Activated CD4-positive, alpha-beta T cell treated with anti-CD3 and anti-CD28 coated beads, Interleukin-2, amount 10 ng/mL, durations not matched to agents 7 days and 5 days (primary cell): ENCODE measurements around the gene PTPRE. TPM values are rescaled to one million over a fixed set of nuclear protein-coding genes. Genes with fewer than 3 reads are reported as not detected.

Experiments used
- CTCF ChIA-PET: fragments of 350-600 bp; sonication (Branson Sonifier 250); formaldehyde crosslinking; loops from one replicate; lab custom pipeline; 2021; ENCODE audit warnings: antibody characterized with exemption; lab: Charles Lee
- POLR2A ChIA-PET: fragments of 350-600 bp; sonication (Branson Sonifier 250); formaldehyde crosslinking; loops from one replicate; lab custom pipeline; 2021; ENCODE audit warnings: antibody characterized with exemption; lab: Charles Lee
- DNase-seq: peaks from one replicate; pipeline ENCODE4 v3.0.0-alpha.2; 2020
- H3K27ac Mint-ChIP-seq: one replicate; pipeline ENCODE4 v1.8.0; 2021; ENCODE audit warnings: mild to moderate bottlenecking, moderate library complexity, mixed read lengths
- H3K27me3 Mint-ChIP-seq: one replicate; pipeline ENCODE4 v1.8.0; 2021; ENCODE audit warnings: mixed read lengths
- H3K36me3 Mint-ChIP-seq: one replicate; pipeline ENCODE4 v1.8.0; 2021; ENCODE audit warnings: low read depth, mixed read lengths
- H3K4me1 Mint-ChIP-seq: one replicate; pipeline ENCODE4 v1.8.0; 2021; ENCODE audit warnings: mixed read lengths
- H3K4me3 Mint-ChIP-seq: one replicate; pipeline ENCODE4 v1.8.0; 2021; ENCODE audit warnings: mild to moderate bottlenecking, moderate library complexity, mixed read lengths
- H3K9me3 Mint-ChIP-seq: one replicate; pipeline ENCODE4 v1.8.0; 2021; ENCODE audit warnings: mixed read lengths
- total RNA-seq, 2 experiments: library from RNA; stranded (reverse); gene quantifications; one replicate each; pipeline ENCODE4 v1.2.3, GENCODE V29; 2021

The PTPRE gene
- total RNA-seq, 2 experiments from 2014 or later, result 24.1 to 25.6 TPM

DNA sequence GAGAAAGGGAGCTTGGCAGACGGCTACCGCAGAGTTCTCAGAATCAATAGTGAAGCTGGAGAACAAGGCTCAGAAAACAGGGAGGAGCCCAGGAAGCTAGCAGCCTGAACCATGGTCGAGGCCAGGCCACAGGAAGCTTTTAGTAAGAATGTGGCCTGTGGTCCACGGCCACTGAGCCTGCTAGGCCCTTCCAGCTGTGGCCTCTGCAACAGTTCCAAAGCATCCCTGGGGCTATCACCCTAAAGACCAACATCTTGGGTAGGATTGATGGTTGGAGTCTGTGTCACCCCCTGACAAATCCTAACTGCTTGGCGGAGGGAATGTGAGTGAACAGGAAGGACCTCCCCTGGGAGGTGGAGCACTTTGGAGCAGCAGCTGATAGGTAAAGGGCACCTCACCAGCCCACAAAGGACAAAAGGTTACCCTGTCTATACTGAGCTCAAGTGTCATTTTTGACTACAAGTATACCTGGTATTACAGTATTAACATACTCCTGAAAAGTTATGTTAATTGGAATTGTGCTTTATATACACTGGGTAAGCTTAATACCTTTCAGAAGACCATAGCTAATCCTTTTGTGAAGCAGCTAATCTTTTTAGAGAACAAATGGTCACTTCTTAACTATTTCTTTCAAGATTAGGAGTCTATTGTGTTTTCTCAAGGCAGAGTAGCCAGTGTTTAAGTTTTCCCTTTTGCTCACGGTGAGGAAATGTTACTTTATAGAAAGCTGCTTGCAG is 18.7 kb downstream of the PTPRE start:
- H3K36me3 Mint-ChIP-seq, result no peaks in the 10 kb centered on the region
- no peak overlapping the region for H3K27ac Mint-ChIP-seq
- POLR2A ChIA-PET, result no interaction called here
- CTCF ChIA-PET, result interaction anchor here (0.7 to 3.5 kb wide), 3 partner anchors 12 to 86 kb away, joined by 3 to 16 read pairs (median 7); partner anchors contain the start of gene PTPRE
- H3K4me1 Mint-ChIP-seq, result peaks cover 3% of the 10 kb centered on the region
- DNase-seq, result no peak
- H3K4me3 Mint-ChIP-seq, result no peak overlapping the region
- no peaks in the 10 kb centered on the region for H3K9me3 Mint-ChIP-seq
- no peaks in the 10 kb centered on the region for H3K27me3 Mint-ChIP-seq

DNA sequence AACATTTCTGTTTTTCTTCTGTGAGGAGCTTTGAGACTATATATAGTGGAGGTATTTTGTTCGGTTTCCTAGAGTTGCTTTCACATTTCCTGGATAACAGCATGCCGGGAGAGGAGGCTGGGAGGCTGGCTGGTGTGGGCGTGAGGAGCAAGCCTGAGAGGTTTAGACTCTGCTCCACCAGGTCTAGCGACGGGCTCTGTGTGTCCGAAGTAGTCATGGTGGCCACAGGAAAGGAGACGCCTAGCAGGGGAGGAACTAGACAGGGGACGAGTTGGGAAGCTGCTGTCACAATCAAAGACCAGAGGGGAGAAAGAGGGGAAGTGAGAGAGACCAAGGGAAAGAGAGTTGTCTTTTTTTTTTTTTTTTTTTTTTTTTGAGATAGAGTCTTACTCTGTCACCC is 19.6 kb downstream of the PTPRE start:
- Mint-ChIP-seq H3K4me3 (no peak overlapping the region), H3K27ac (no peak overlapping the region), H3K9me3 (no peaks in the 10 kb centered on the region), H3K36me3 (no peaks in the 10 kb centered on the region), H3K4me1 (peaks cover 3% of the 10 kb centered on the region), H3K27me3 (no peaks in the 10 kb centered on the region)
- POLR2A ChIA-PET, result no interaction called here
- CTCF ChIA-PET, result interaction anchor here (3.5 kb wide), 1 partner anchor 85 kb away, joined by 16 read pairs; no protein-coding TSS in a partner anchor
- no peak for DNase-seq

DNA sequence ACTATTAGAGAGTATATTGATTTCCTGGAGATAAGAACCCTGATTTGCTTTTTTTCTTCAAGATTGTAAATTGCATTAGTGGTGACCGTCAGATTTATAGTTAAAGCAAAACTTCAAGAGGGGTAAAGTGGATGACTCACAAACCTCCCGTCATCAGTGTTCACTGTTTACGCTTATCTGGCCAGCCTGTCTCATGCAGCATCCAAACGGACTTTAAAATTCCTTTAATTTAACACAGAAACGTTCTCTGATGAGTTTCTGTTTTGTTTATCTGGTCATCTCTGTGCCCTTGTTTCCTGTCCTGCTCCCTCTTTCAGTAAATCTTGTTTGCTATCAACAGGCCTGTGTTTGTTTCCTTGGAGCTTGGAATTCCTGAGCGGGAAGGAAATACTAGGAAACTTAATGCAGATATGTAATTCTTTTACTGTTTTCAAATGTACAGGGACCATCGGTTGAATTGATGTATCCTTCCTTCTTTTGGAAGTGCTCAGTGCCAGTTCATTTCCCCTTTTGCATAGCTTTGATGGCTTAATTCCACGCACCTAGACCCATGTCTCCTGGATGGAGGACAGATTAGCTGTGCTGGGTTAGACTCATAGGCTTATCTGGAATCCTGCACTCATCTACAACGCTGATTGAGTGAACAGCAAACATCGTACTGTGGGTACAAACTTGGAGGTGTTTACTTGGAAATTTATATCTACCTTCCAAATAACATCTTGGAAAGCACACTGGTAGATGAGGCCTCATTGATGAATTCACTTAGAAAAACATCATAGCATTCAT is 21.3 kb downstream of the PTPRE start:
- Mint-ChIP-seq H3K27me3 (no peaks in the 10 kb centered on the region), H3K27ac (no peak overlapping the region), H3K4me1 (peaks cover 3% of the 10 kb centered on the region), H3K4me3 (no peak overlapping the region), H3K36me3 (no peaks in the 10 kb centered on the region), H3K9me3 (no peaks in the 10 kb centered on the region)
- ChIA-PET CTCF (interaction anchor here (0.5 kb wide), 1 partner anchor 10 kb away, joined by 3 read pairs; no protein-coding TSS in a partner anchor), POLR2A (no interaction called here)
- DNase-seq, result no peak

DNA sequence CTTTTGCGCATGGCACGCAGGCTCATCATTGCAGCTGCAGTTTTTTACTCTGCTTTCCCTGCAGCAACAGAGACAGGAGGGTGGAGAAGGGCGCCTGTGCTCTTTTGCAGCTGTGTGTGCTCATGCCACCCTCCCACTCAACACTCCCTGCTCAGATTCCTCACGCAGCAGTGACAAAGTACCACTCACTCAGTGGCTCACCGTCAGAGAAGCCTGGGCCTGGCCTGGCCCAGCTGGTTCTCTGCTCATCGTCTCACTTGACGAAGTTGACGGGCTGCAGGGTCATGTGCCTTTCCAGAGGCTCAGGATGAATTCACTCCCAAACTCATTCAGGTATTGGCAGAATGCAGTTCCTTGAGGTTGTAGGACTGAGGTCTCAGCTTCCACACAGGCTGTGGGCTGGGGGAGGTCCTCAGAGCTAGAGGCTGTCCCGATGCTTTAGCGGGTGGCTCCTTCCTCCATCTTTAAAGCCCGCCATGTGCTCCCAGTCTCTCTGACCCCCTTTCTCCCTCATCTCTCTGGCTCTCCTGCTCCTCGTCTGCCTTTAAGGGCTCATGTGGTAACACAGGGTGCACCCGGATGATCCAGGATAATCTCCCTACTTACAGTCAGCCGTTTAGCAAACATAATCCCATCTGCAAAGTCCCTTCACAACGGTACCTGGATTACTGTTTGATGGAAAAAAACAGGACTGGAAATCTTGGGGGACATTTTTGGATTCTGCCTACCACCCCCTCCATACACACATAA is 25.8 kb downstream of the PTPRE start:
- no peaks in the 10 kb centered on the region for H3K4me1 Mint-ChIP-seq
- H3K27me3 Mint-ChIP-seq, result no peaks in the 10 kb centered on the region
- CTCF ChIA-PET, result interaction anchor here (1.4 kb wide), 1 partner anchor 9 kb away, joined by 7 read pairs; no protein-coding TSS in a partner anchor
- no peak overlapping the region for H3K4me3 Mint-ChIP-seq
- no peak for DNase-seq
- H3K9me3 Mint-ChIP-seq, result no peaks in the 10 kb centered on the region
- H3K36me3 Mint-ChIP-seq, result no peaks in the 10 kb centered on the region
- H3K27ac Mint-ChIP-seq, result no peak overlapping the region
- POLR2A ChIA-PET, result no interaction called here

DNA sequence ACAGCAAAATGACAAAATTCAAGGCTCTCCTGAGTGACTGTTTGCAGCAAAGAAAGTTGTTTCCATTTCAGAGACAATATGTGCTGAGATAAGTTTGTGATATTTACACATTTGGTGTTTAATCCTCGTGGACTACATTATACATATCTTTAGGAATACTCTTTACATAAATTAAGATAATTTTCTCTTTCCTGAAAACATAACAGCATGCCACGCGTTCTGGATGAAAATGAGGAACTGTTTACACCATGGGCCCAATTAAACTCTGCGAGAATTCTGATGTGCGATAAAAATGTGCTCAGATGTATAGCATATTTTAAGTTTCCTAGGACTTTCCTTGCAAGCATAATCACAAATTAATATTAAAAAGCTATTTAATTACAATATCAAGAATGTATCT is 26.4 kb downstream of the PTPRE start:
- Mint-ChIP-seq H3K27me3 (no peaks in the 10 kb centered on the region), H3K9me3 (no peaks in the 10 kb centered on the region), H3K27ac (no peak overlapping the region), H3K36me3 (no peaks in the 10 kb centered on the region), H3K4me1 (no peaks in the 10 kb centered on the region), H3K4me3 (no peak overlapping the region)
- ChIA-PET CTCF (no interaction called here), POLR2A (no interaction called here)
- no peak for DNase-seq

DNA sequence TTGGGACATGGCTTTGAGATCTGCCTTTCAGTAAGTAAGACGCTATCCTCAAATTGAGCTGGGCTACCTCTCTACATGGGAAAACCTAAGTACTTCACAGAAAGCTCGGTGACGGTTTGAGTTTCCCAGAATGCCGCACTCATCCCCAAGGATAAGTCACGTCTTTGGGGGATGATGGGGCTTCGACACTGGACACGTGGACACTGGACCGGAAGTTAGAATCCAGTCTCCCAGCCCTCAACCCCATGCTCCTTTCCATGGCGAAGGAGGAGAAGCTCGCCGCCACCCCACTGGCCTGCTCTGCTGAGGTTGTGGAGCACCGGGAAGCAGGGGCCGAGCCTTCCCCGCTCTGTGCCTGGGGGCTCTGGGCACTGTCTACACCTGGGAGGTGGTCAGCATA is 27.5 kb downstream of the PTPRE start:
- no peaks in the 10 kb centered on the region for H3K9me3 Mint-ChIP-seq
- no peaks in the 10 kb centered on the region for H3K27me3 Mint-ChIP-seq
- POLR2A ChIA-PET, result no interaction called here
- H3K4me1 Mint-ChIP-seq, result no peaks in the 10 kb centered on the region
- H3K36me3 Mint-ChIP-seq, result no peaks in the 10 kb centered on the region
- CTCF ChIA-PET, result no interaction called here
- H3K4me3 Mint-ChIP-seq, result no peak overlapping the region
- no peak overlapping the region for H3K27ac Mint-ChIP-seq
- DNase-seq, result no peak

DNA sequence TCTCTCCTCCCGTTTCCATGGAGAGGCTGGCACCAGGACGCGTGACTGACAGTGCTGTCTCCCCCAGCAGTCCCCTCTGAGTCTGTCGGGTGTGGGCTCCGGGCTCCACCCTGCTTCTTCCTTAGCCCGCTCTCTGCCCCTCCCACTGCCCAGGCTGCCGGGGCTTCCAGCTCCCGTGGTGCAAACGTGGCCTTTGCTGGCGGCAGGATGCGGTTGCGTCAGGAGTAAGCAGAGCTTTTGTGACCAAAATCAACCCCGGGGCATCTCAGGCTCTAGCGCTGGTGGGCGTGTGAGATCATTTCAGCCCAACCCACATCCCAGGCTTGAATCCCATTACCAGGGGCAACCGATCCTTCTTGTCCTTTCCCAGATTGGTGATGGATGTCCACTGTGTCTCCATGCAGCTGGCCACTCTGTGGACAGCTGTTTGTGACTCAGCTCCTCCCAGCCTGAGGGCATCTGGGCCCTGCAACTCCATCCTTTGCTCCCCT is 28.2 kb downstream of the PTPRE start:
- Mint-ChIP-seq H3K9me3 (no peaks in the 10 kb centered on the region), H3K4me1 (no peaks in the 10 kb centered on the region), H3K36me3 (no peaks in the 10 kb centered on the region), H3K27ac (no peak overlapping the region), H3K27me3 (no peaks in the 10 kb centered on the region), H3K4me3 (no peak overlapping the region)
- ChIA-PET POLR2A (no interaction called here), CTCF (interaction anchor here (0.6 kb wide), 1 partner anchor 314 kb away, joined by 3 read pairs; no protein-coding TSS in a partner anchor)
- no peak for DNase-seq

DNA sequence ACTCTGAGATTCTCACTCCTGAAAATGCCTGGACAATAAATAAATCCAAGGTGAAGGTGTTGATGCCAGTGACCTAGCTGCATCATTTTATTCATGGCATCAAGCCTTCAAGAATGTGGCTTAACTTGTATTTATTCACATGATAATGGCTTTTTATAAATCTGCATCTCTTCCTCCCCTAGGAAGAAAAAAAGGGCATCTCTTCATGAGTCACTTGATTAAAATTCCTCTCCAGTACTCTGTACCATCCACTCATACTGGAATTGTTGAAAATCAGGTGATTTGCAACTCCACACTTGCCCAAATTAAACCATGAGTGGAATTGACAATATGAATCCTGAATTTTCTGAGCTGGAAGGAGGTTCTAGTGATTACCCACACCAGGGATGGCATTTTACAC is 30.2 kb downstream of the PTPRE start:
- H3K9me3 Mint-ChIP-seq, result no peaks in the 10 kb centered on the region
- H3K27me3 Mint-ChIP-seq, result no peaks in the 10 kb centered on the region
- no peaks in the 10 kb centered on the region for H3K4me1 Mint-ChIP-seq
- H3K4me3 Mint-ChIP-seq, result no peak overlapping the region
- DNase-seq, result no peak
- ChIA-PET POLR2A (no interaction called here), CTCF (no interaction called here)
- no peak overlapping the region for H3K27ac Mint-ChIP-seq
- H3K36me3 Mint-ChIP-seq, result no peaks in the 10 kb centered on the region

DNA sequence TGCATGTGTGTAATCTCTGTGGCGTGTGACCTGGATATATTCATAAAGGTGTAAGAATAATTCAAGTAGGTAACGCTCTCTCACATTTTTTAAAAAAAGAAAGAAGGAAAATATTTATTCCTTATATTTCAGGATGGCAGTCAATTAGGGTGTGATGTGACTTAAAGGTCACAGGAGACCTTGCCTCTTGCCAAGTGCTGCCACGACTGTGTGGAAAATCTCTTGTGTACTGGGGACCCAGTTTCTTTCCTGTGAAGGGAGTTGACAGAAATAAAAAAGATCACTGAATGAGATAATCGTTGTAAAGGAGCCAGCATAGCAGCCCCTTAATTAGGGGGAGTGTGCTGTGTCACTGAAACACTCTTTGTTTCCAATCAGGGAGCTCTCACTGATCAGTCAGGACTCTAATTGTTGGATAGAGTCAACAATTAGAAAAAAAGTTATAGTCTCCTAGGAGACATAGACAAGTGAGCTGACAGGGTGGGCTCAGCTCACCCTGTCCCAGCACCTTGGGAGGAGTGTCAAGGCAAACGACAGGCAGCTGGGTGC is 31.1 kb downstream of the PTPRE start:
- ChIA-PET CTCF (no interaction called here), POLR2A (no interaction called here)

DNA sequence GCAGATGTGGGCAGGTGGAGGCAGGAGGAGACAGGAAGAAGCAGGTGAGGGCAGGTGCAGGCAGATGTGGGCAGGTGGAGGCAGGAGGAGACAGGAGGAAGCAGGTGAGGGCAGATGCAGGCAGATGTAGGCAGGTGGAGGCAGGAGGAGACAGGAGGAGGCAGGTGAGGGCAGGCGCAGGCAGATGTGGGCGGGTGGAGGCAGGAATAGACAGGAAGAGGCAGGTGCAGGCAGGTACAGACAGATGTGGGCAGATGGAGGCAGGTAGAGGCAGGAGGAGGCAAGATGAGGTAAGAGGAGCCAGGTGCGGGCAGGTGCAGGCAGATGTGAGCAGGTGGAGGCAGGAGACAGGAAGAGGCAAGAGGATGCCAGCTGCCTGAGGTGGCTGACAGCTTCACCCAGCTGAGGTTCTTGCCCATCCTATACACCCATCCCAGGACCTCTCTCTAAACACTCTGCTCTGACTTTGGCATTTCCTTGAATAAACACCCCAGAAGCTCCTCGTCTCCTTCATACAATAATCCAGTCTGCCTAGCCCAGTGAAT is 33.0 kb downstream of the PTPRE start:
- no peak overlapping the region for H3K27ac Mint-ChIP-seq
- no peaks in the 10 kb centered on the region for H3K27me3 Mint-ChIP-seq
- H3K9me3 Mint-ChIP-seq, result no peaks in the 10 kb centered on the region
- no peaks in the 10 kb centered on the region for H3K36me3 Mint-ChIP-seq
- H3K4me1 Mint-ChIP-seq, result no peaks in the 10 kb centered on the region
- CTCF ChIA-PET, result interaction anchor here (0.6 to 1.6 kb wide), 3 partner anchors 16 to 129 kb away, joined by 3 read pairs; no protein-coding TSS in a partner anchor
- no peak overlapping the region for H3K4me3 Mint-ChIP-seq
- no peak for DNase-seq
- POLR2A ChIA-PET, result no interaction called here

More for the DNA sequence above, 31.1 kb downstream of the PTPRE start:
- no peak overlapping the region for H3K4me3 Mint-ChIP-seq
- H3K27me3 Mint-ChIP-seq, result no peaks in the 10 kb centered on the region
- DNase-seq, result no peak
- H3K36me3 Mint-ChIP-seq, result no peaks in the 10 kb centered on the region
- H3K9me3 Mint-ChIP-seq, result no peaks in the 10 kb centered on the region
- H3K4me1 Mint-ChIP-seq, result no peaks in the 10 kb centered on the region
- H3K27ac Mint-ChIP-seq, result no peak overlapping the region

DNA sequence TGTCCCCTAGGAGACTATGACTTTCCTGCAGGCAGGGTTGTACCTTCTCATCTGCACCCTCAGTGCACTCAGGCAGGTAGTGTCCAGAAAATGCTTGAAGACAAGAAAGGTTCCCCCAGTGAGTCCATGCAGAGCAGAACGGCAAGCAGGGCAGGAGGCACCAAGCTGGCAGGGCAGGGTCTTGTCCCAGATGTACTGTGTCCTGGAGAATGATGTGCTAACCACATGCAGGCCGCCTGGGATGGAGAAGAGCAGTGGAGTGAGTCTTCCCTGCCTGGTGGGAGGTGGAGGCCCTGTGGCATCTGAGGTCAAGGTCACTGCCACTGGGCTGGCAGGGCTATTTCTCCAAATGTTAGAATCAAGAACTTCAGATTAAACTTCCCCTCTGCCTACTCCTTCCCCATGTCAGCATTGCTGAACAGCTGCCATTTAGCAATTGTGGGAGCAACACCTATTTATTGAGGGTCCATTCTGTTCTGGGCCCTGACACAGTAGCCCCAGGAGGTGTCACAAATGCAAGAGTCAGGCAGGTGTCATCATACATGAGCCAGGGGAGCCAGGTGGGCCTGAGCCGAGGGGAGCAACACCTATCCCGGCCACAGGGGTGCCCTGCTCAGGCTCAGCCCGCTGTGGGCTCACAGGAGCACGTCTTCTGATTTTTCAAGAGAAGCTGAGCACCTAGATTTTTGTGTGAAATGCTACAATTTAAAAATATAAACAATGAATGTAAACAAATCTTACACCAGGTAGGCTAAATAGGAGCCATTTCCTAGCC is 34.1 kb downstream of the PTPRE start:
- POLR2A ChIA-PET, result no interaction called here
- no peak for DNase-seq
- no peaks in the 10 kb centered on the region for H3K36me3 Mint-ChIP-seq

More for the DNA sequence above, 34.1 kb downstream of the PTPRE start:
- no peaks in the 10 kb centered on the region for H3K27me3 Mint-ChIP-seq
- CTCF ChIA-PET, result interaction anchor here (0.8 to 2.0 kb wide), 3 partner anchors 9 to 128 kb away, joined by 3 to 7 read pairs (median 3); no protein-coding TSS in a partner anchor
- H3K4me3 Mint-ChIP-seq, result no peak overlapping the region
- no peaks in the 10 kb centered on the region for H3K9me3 Mint-ChIP-seq
- H3K4me1 Mint-ChIP-seq, result peaks cover 6% of the 10 kb centered on the region
- H3K27ac Mint-ChIP-seq, result no peak overlapping the region
